Measurements from ENCODE around the gene GHRHR. TPM values are rescaled to one million over a fixed set of nuclear protein-coding genes. Genes with fewer than 3 reads are reported as not detected.
A peak's percentile ranks its signal among the peaks of the same experiment; 100 is the strongest.

GHRHR gene
- total and polyA plus RNA-seq, 9 of the 15 experiments (the other 6 are each of a cell fraction or from before 2014, with no cell fraction given): not detected

- ChIA-PET POLR2A (interaction anchor here (1.1 kb wide), 1 partner anchor 9 kb away, joined by 3 read pairs; no protein-coding TSS in a partner anchor), CTCF (ENCODE audit: low intra/inter-chr PET ratio) (no interaction called here)
- H4K20me1 ChIP-seq (replicated peaks; ENCODE audit: control insufficient read depth, insufficient read depth, low read length): no peaks in the 10 kb centered on the region; the same call in 1 of the 2 replicates
- H3K9ac ChIP-seq (ENCODE audit: insufficient read depth in 1 of 2, low read depth in 2 of 2, low read length in 2 of 2): no peak overlapping the region
- in situ Hi-C loops (cut with MboI): no loop called here
- no peak overlapping the region for H3K27ac ChIP-seq (ENCODE audit: extremely low read depth, low read depth, low read length)
- H2AFZ ChIP-seq (ENCODE audit: low read depth, low read length): no peak overlapping the region
- no TSS peak for BruUV-seq (replicated peaks)
- ATAC-seq: no peak
- H3K4me1 ChIP-seq (replicated peaks in 1 of 2; ENCODE audit: control insufficient read depth in 2 of 2, insufficient read depth in 2 of 2, low read length in 2 of 2): peaks cover 0 to 12% of the 10 kb centered on the region in 2 experiments; a peak in 3 of 5 replicates
- peaks cover 17 to 56% of the 10 kb centered on the region in 2 experiments; a peak in 4 of 5 replicates for H3K27me3 ChIP-seq (ENCODE audit: control insufficient read depth in 2 of 2, insufficient read depth in 2 of 2, low read length in 2 of 2)
- intact Hi-C loops (cut with micrococcal nuclease): no loop called here
- H3K36me3 ChIP-seq (ENCODE audit: control insufficient read depth, insufficient read depth, low read length): no peaks in the 10 kb centered on the region
- no peak for DNase-seq (ENCODE audit: extremely low read depth in 1 of 4, low spot score in 3 of 4)
- H3K4me2 ChIP-seq (ENCODE audit: insufficient read depth, low read length): 0 out of 2 replicates have a peak overlapping the region, but pooled peaks have one; percentile 4
- no peaks in the 10 kb centered on the region for H3K9me3 ChIP-seq (replicated peaks; ENCODE audit: control insufficient read depth, insufficient read depth, low read depth, low read length)
- peak; percentile 86 for TF ChIP-seq C11orf30 (IDR thresholded peaks at IDR 0.05; ENCODE audit: low read depth)
- TF ChIP-seq TAL1 (IDR thresholded peaks at IDR 0.05): no peak
- TF ChIP-seq BCOR (IDR thresholded peaks at IDR 0.05): no peak
- no peak for TF ChIP-seq CBX8 (IDR thresholded peaks at IDR 0.05; ENCODE audit: borderline replicate concordance, extremely low read depth, low read depth, low read length, poor library complexity, severe bottlenecking)
- TF ChIP-seq TCFL5 (CRISPR knock-in tag; conservative IDR thresholded peaks at IDR 0.05): no peak
- TF ChIP-seq, protein P1, sequence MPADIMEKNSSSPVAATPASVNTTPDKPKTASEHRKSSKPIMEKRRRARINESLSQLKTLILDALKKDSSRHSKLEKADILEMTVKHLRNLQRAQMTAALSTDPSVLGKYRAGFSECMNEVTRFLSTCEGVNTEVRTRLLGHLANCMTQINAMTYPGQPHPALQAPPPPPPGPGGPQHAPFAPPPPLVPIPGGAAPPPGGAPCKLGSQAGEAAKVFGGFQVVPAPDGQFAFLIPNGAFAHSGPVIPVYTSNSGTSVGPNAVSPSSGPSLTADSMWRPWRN (IDR thresholded peaks at IDR 0.05; ENCODE audit: low read depth): no peak
- TF ChIP-seq MAFK (IDR thresholded peaks at IDR 0.05; ENCODE audit: low read length): peak; percentile 48
- no peak for TF ChIP-seq ZNF668 (CRISPR knock-in tag; IDR thresholded peaks at IDR 0.05)
- peak; percentile 65 for TF ChIP-seq MAFF (IDR thresholded peaks at IDR 0.05; ENCODE audit: low read length)
- TF ChIP-seq, protein P2, sequence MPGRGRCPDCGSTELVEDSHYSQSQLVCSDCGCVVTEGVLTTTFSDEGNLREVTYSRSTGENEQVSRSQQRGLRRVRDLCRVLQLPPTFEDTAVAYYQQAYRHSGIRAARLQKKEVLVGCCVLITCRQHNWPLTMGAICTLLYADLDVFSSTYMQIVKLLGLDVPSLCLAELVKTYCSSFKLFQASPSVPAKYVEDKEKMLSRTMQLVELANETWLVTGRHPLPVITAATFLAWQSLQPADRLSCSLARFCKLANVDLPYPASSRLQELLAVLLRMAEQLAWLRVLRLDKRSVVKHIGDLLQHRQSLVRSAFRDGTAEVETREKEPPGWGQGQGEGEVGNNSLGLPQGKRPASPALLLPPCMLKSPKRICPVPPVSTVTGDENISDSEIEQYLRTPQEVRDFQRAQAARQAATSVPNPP (IDR thresholded peaks at IDR 0.05; ENCODE audit: borderline replicate concordance, insufficient read depth, insufficient read length): no peak
- no peak for TF ChIP-seq ZNF75A (CRISPR knock-in tag; IDR thresholded peaks at IDR 0.05)
- TF ChIP-seq ZNF507 (tag; conservative IDR thresholded peaks at IDR 0.05): no peak
- TF ChIP-seq NFE2L1 (tag; IDR thresholded peaks at IDR 0.05; ENCODE audit: borderline replicate concordance, low read depth): 0 out of 2 replicates have a peak, but pooled peaks have one; percentile 33
- TF ChIP-seq ZNF316 (IDR thresholded peaks at IDR 0.05): peak; percentile 89
- no peak for TF ChIP-seq ELF4 (CRISPR knock-in tag; IDR thresholded peaks at IDR 0.05)
- TF ChIP-seq HSF4 (CRISPR knock-in tag; IDR thresholded peaks at IDR 0.05; ENCODE audit: borderline replicate concordance): no peak
- TF ChIP-seq MAFG (tag; conservative IDR thresholded peaks at IDR 0.05): peak; percentile 84
- no peak for TF ChIP-seq MTA3 (IDR thresholded peaks at IDR 0.05; ENCODE audit: borderline replicate concordance)
- TF ChIP-seq NFE2 (IDR thresholded peaks at IDR 0.05; ENCODE audit: low read depth): peak; percentile 62
- H3K4me3 ChIP-seq: no peak overlapping the region
- FAIRE-seq: no peak
- no peaks in the 10 kb centered on the region for H3K9me1 ChIP-seq (ENCODE audit: control insufficient read depth, insufficient read depth, low read length)
- H3K79me2 ChIP-seq (ENCODE audit: control insufficient read depth, insufficient read depth, low read length): no peaks in the 10 kb centered on the region
- WGBS (ENCODE audit: insufficient coverage, low coverage, missing lambda C conversion rate): 7% methylated on average over 7 of the region's 7 CpGs
Observed at GRCh38 chr7:30995536-30995935, 31.8 kb downstream of the GHRHR start.

All from K562 (cell line).